HepG2 (cell line): Measurements from ENCODE around the gene GRM2. TPM values are rescaled to one million over a fixed set of nuclear protein-coding genes. Genes with fewer than 3 reads are reported as not detected.
A peak's percentile ranks its signal among the peaks of the same experiment; 100 is the strongest.

Experiments used
- AGO2 ChIP-seq: fragments of 200-400 bp; formaldehyde crosslinking; optimal IDR thresholded peaks from 2 replicates; pipeline ENCODE3; 2017; ENCODE audit warnings: mild to moderate bottlenecking, low read depth, low read length, moderate library complexity
- AKAP8 ChIP-seq: sonication (generic); formaldehyde crosslinking; IDR thresholded peaks from 2 replicates; pipeline ENCODE4 v1.5.1; 2020; ENCODE audit warnings: mild to moderate bottlenecking, missing genetic modification reagents
- AKNA ChIP-seq: sonication (generic); formaldehyde crosslinking; IDR thresholded peaks from 2 replicates; pipeline ENCODE4 v1.4.0; 2020; ENCODE audit warnings: missing genetic modification reagents, borderline replicate concordance
- BRD4 ChIP-seq: sonication (generic); formaldehyde crosslinking; IDR thresholded peaks from 2 replicates; pipeline ENCODE4 v1.4.0; 2020; ENCODE audit warnings: missing genetic modification reagents
- HOXD1 ChIP-seq: sonication (generic); formaldehyde crosslinking; IDR thresholded peaks from 2 replicates; pipeline ENCODE4 v1.5.0; 2020; ENCODE audit warnings: missing genetic modification reagents
- MIER2 ChIP-seq: IDR thresholded peaks from 2 replicates; pipeline ENCODE4 v1.6.1; 2016; ENCODE audit warnings: missing biosample characterization, missing genetic modification reagents
- MTF1 ChIP-seq: sonication (generic); formaldehyde crosslinking; IDR thresholded peaks from 2 replicates; pipeline ENCODE4 v1.5.0; 2020; ENCODE audit warnings: missing genetic modification reagents
- RAD21 ChIP-seq: fragments of 450-650 bp; formaldehyde crosslinking; IDR thresholded peaks from 2 replicates; pipeline ENCODE4 v1.5.0; 2020; ENCODE audit warnings: mild to moderate bottlenecking
- REPIN1 ChIP-seq: sonication (generic); formaldehyde crosslinking; IDR thresholded peaks from 2 replicates; pipeline ENCODE4 v1.8.0; 2022; ENCODE audit warnings: missing genetic modification reagents, low read depth, mild to moderate bottlenecking, borderline replicate concordance
- RXRB ChIP-seq: IDR thresholded peaks from 2 replicates; pipeline ENCODE4 v1.6.1; 2016; ENCODE audit warnings: borderline replicate concordance, missing genetic modification reagents, missing compliant biosample characterization
- TBP ChIP-seq: sonication (generic); formaldehyde crosslinking; IDR thresholded peaks from 2 replicates; pipeline ENCODE4 v1.5.0; 2020; ENCODE audit warnings: missing genetic modification reagents
- TCF7 ChIP-seq: sonication (generic); IDR thresholded peaks from 2 replicates; pipeline ENCODE4 v1.6.1; 2016; ENCODE audit warnings: antibody characterized with exemption, low read depth
- TOPORS ChIP-seq: sonication (generic); formaldehyde crosslinking; IDR thresholded peaks from 2 replicates; pipeline ENCODE4 v1.8.0; 2023; ENCODE audit warnings: mild to moderate bottlenecking, missing genetic modification reagents
- ZBTB8A ChIP-seq: sonication (generic); formaldehyde crosslinking; IDR thresholded peaks from 2 replicates; pipeline ENCODE4 v1.4.0; 2020; ENCODE audit warnings: mild to moderate bottlenecking, low read depth, missing genetic modification reagents, borderline replicate concordance
- ZNF224 ChIP-seq: sonication (generic); formaldehyde crosslinking; IDR thresholded peaks from 2 replicates; pipeline ENCODE4 v1.5.0; 2020; ENCODE audit warnings: mild to moderate bottlenecking, missing genetic modification reagents
- ZNF574 ChIP-seq: sonication (generic); formaldehyde crosslinking; IDR thresholded peaks from 2 replicates; pipeline ENCODE4 v1.4.0; 2020; ENCODE audit warnings: missing genetic modification reagents
- ZSCAN22 ChIP-seq: sonication (generic); formaldehyde crosslinking; IDR thresholded peaks from 2 replicates; pipeline ENCODE4 v1.4.0; 2020; ENCODE audit warnings: mild to moderate bottlenecking, missing genetic modification reagents
- polyA plus RNA-seq, 8 experiments: library from polyadenylated mRNA; depleted of rRNA in 3 of 8; stranded (reverse) in 7 of 8; unstranded in 1 of 8; fragments of >200 nt; fragmentation: Illumina TruSeq in 4 of 8; extraction: Trizol in 4 of 8; gene quantifications; 2 replicates each; pipeline versions ENCODE4 v1.2.1 to v1.2.3, GENCODE V29; 2011 to 2016; ENCODE audit warnings: low read depth in 4 of 8, missing spikeins in 1 of 8, mixed read lengths in 1 of 8; ENCODE audit not compliant: insufficient read depth in 1 of 8
- total RNA-seq, 5 experiments: library from RNA; depleted of rRNA; stranded (reverse); fragments of >200 nt; fragmentation: Illumina TruSeq; extraction: Trizol; gene quantifications; 2 replicates each; pipeline ENCODE4 v1.2.3, GENCODE V29; 2016; ENCODE audit warnings: low read depth in 1 of 5
- TF ChIP-seq, protein P1 (sequence below): sonication (generic); formaldehyde crosslinking; IDR thresholded peaks from 2 replicates; pipeline ENCODE4 v1.9.0; 2022; ENCODE audit warnings: missing genetic modification reagents, mild to moderate bottlenecking, borderline replicate concordance
- TF ChIP-seq, protein P2 (sequence below): sonication (generic); formaldehyde crosslinking; IDR thresholded peaks from 2 replicates; pipeline ENCODE4 v1.8.0; 2022; ENCODE audit warnings: mild to moderate bottlenecking, missing genetic modification reagents, borderline replicate concordance

Gene GRM2
- total and polyA plus RNA-seq, 2 of the 13 experiments (the other 11 are each of a cell fraction or from before 2014, with no cell fraction given) = 0.04 to 0.07 TPM

- TF ChIP-seq ZSCAN22 (no peak), AKAP8 (0 out of 2 replicates have a peak, but pooled peaks have one; percentile 40), ZNF574 (CRISPR knock-in tag) (peak; percentile 66), TOPORS (CRISPR knock-in tag) (no peak), ZBTB8A (CRISPR knock-in tag) (no peak), ZNF224 (CRISPR knock-in tag) (no peak), MTF1 (CRISPR knock-in tag) (no peak), HOXD1 (no peak), BRD4 (no peak), RXRB (no peak), TBP (CRISPR knock-in tag) (no peak), MIER2 (CRISPR knock-in tag) (no peak), AGO2 (no peak), RAD21 (CRISPR knock-in tag) (peak; percentile 77; the same call in 1 of the 2 replicates), AKNA (CRISPR knock-in tag) (no peak), TCF7 (no peak), REPIN1 (CRISPR knock-in tag) (no peak)
- TF ChIP-seq, protein P1, sequence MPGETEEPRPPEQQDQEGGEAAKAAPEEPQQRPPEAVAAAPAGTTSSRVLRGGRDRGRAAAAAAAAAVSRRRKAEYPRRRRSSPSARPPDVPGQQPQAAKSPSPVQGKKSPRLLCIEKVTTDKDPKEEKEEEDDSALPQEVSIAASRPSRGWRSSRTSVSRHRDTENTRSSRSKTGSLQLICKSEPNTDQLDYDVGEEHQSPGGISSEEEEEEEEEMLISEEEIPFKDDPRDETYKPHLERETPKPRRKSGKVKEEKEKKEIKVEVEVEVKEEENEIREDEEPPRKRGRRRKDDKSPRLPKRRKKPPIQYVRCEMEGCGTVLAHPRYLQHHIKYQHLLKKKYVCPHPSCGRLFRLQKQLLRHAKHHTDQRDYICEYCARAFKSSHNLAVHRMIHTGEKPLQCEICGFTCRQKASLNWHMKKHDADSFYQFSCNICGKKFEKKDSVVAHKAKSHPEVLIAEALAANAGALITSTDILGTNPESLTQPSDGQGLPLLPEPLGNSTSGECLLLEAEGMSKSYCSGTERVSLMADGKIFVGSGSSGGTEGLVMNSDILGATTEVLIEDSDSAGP (CRISPR knock-in tag) = no peak
- TF ChIP-seq, protein P2, sequence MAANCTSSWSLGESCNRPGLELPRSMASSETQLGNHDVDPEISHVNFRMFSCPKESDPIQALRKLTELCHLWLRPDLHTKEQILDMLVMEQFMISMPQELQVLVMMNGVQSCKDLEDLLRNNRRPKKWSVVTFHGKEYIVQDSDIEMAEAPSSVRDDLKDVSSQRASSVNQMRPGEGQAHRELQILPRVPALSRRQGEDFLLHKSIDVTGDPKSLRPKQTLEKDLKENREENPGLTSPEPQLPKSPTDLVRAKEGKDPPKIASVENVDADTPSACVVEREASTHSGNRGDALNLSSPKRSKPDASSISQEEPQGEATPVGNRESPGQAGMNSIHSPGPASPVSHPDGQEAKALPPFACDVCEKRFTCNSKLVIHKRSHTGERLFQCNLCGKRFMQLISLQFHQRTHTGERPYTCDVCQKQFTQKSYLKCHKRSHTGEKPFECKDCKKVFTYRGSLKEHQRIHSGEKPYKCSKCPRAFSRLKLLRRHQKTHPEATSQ (CRISPR knock-in tag) = no peak
Measured at GRCh38 chr3:51669241-51670052, 37.4 kb upstream of the GRM2 start (continued).
